ENCODE results near the gene KRTAP20-3.

GRCh38 chr21:30646904-30647414 lies 4.3 kb downstream of the KRTAP20-3 start:
- TF ChIP-seq CTCF (IDR thresholded peaks at IDR 0.05 in 2 of 3, conservative IDR thresholded peaks at IDR 0.05 in 1 of 3; ENCODE audit: control insufficient read depth in 2 of 3, extremely low read depth in 1 of 3, insufficient read depth in 1 of 3, low read depth in 3 of 3, low read length in 3 of 3): no peak
- no peak for TF ChIP-seq RCOR1 (conservative IDR thresholded peaks at IDR 0.05; ENCODE audit: low read depth, low read length)
- TF ChIP-seq KDM1A (IDR thresholded peaks at IDR 0.05; ENCODE audit: borderline replicate concordance): no peak
- TF ChIP-seq ZNF24 (IDR thresholded peaks at IDR 0.05): no peak
- no peak for TF ChIP-seq MXI1 (IDR thresholded peaks at IDR 0.05; ENCODE audit: low read depth, low read length)
- TF ChIP-seq JUNB (IDR thresholded peaks at IDR 0.05): no peak

All from GM12878 (cell line).